ENCODE measurements around the gene MOCS1. TPM values are rescaled to one million over a fixed set of nuclear protein-coding genes. Genes with fewer than 3 reads are reported as not detected.

MOCS1 gene
- total RNA-seq, 1 donor from 2014 or later = 9.9 TPM

DNA sequence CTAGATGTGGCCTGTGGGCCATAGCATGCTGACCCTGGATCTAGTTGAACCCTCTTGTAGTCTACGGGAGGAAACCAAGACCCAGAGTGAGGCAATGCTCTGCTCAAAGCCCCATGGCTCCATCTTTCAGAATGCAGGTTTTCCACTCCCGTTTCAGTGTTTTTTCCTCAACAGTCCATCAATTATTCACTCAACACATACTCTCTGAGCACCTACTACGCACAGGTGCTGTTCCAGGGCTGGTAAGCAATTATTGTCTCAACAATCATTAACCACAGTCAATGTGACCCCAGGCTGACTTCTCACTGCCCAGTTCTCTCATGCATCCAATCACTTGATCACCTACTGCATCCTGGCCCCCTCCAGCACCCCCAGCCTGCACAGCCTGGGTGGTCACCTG is 20.0 kb downstream of the MOCS1 start:
- Mint-ChIP-seq H3K4me3 (ENCODE audit: unreplicated experiment) (no peak overlapping the region), H3K27ac (ENCODE audit: unreplicated experiment) (no peak overlapping the region), H3K27me3 (ENCODE audit: unreplicated experiment) (no peaks in the 10 kb centered on the region), H3K4me1 (ENCODE audit: low read depth, unreplicated experiment) (no peaks in the 10 kb centered on the region), H3K36me3 (ENCODE audit: unreplicated experiment) (no peaks in the 10 kb centered on the region), H3K9me3 (ENCODE audit: unreplicated experiment) (no peaks in the 10 kb centered on the region)
- DNase-seq = no peak
- TF ChIP-seq, protein P1, sequence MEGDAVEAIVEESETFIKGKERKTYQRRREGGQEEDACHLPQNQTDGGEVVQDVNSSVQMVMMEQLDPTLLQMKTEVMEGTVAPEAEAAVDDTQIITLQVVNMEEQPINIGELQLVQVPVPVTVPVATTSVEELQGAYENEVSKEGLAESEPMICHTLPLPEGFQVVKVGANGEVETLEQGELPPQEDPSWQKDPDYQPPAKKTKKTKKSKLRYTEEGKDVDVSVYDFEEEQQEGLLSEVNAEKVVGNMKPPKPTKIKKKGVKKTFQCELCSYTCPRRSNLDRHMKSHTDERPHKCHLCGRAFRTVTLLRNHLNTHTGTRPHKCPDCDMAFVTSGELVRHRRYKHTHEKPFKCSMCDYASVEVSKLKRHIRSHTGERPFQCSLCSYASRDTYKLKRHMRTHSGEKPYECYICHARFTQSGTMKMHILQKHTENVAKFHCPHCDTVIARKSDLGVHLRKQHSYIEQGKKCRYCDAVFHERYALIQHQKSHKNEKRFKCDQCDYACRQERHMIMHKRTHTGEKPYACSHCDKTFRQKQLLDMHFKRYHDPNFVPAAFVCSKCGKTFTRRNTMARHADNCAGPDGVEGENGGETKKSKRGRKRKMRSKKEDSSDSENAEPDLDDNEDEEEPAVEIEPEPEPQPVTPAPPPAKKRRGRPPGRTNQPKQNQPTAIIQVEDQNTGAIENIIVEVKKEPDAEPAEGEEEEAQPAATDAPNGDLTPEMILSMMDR (IDR thresholded peaks at IDR 0.05; ENCODE audit: partially characterized antibody, unreplicated experiment) = no peak

DNA sequence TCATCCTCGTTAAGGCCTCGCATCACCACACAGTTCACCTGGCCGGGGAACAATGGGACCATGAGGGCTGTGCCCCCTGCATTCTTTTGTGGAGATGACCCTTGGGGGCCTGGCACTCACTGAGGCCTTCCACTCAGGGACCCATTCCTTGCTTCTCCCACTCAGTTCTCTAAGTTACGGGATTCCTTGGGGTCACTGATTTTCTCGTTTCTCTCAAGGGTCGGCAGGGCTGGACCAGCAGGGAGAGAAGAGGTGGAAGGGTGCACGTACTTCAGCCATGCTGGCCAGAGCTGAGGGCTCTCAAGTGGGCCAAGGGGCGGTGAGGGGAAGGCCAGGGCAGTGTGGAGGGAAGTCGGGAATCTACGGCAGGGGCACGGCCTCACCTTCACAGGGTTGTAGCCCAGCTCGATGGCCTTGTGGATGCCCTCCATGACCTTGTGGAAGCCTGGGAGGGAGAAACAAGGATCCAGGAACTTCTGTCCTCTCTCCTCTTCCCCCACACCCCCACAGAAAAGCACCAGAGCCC is 20.8 kb downstream of the MOCS1 start:
- no peak for DNase-seq
- Mint-ChIP-seq H3K9me3 (ENCODE audit: unreplicated experiment) (no peaks in the 10 kb centered on the region), H3K36me3 (ENCODE audit: unreplicated experiment) (no peaks in the 10 kb centered on the region), H3K27ac (ENCODE audit: unreplicated experiment) (no peak overlapping the region), H3K27me3 (ENCODE audit: unreplicated experiment) (no peaks in the 10 kb centered on the region), H3K4me1 (ENCODE audit: low read depth, unreplicated experiment) (no peaks in the 10 kb centered on the region), H3K4me3 (ENCODE audit: unreplicated experiment) (no peak overlapping the region)
- TF ChIP-seq, protein P1 (IDR thresholded peaks at IDR 0.05; ENCODE audit: partially characterized antibody, unreplicated experiment) = no peak

DNA sequence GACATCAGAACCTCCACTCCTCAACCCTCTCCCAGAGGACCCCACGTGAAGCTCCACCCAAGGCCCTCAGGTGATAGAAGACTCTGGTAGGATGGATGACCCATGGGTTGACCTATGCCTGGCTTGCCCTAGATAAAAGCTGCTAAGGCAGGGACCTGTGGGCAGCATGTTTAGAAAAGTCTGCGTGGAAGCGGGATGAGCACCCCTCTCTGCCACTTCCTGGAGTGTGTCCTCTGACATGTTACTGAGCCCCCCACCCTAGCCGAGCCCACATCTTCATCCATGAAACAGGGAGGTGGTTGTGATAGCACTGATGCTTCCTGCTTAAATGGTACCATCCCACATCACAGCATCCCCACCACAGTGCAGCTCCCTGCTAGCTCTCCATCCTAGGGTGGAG is 21.8 kb downstream of the MOCS1 start:
- TF ChIP-seq, protein P1 (IDR thresholded peaks at IDR 0.05; ENCODE audit: partially characterized antibody, unreplicated experiment) = no peak
- H3K27ac Mint-ChIP-seq (ENCODE audit: unreplicated experiment) = no peak overlapping the region
- no peaks in the 10 kb centered on the region for H3K36me3 Mint-ChIP-seq (ENCODE audit: unreplicated experiment)

DNA sequence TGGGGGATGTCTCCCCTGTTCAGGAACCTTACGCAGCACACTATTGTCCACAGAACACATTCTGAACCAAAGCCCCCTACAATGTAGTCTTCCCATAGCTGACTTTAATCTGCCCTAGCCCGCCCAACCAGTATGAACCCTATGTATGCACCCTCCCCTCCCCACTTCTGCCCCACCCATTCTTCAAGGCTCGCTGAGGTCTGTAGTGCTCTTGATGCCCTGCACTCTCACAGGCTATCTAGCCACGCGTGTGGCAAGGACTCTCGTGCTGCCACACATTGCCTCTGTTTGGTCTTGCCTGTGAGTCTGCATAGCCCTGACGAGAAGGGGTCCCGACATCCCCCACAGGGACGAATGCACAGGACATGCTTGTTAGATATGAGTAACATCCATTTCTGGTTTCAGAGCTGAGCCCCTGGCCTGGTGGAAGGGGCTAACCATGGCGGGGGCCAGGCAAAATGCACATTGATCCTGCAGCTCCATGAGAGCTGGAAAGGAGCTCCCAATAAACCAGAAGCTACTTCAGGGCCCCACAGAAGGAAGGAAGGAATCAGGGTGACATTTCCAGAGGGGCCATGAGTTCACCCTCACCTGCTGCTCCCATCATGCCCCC is 22.6 kb downstream of the MOCS1 start:
- Mint-ChIP-seq H3K9me3 (ENCODE audit: unreplicated experiment) (no peaks in the 10 kb centered on the region), H3K27ac (ENCODE audit: unreplicated experiment) (no peak overlapping the region), H3K4me3 (ENCODE audit: unreplicated experiment) (no peak overlapping the region), H3K27me3 (ENCODE audit: unreplicated experiment) (no peaks in the 10 kb centered on the region), H3K36me3 (ENCODE audit: unreplicated experiment) (no peaks in the 10 kb centered on the region), H3K4me1 (ENCODE audit: low read depth, unreplicated experiment) (no peaks in the 10 kb centered on the region)
- TF ChIP-seq, protein P1 (IDR thresholded peaks at IDR 0.05; ENCODE audit: partially characterized antibody, unreplicated experiment) = no peak
- DNase-seq = no peak

More for the DNA sequence above, 21.8 kb downstream of the MOCS1 start:
- Mint-ChIP-seq H3K4me1 (ENCODE audit: low read depth, unreplicated experiment) (no peaks in the 10 kb centered on the region), H3K4me3 (ENCODE audit: unreplicated experiment) (no peak overlapping the region), H3K9me3 (ENCODE audit: unreplicated experiment) (no peaks in the 10 kb centered on the region), H3K27me3 (ENCODE audit: unreplicated experiment) (no peaks in the 10 kb centered on the region)
- no peak for DNase-seq

DNA sequence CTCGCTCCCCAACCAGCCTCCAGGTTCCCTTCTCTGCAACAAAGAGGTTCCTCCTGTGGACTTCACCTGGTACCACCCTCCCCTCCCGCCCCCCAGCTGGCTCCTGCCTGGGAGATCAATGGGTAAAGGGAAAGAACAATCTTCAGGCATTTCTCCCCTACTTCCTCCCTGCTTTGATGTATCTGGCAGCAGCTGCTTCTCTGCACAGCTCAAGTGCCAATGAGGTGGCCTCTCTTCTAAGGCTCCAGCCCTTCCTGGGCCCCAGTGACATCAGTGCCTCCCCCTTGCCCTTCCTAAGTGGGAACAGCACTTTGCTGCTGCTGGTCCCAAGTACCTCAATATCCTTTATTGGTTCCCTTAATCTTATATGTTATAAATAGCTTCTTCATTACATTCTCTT is 23.5 kb downstream of the MOCS1 start:
- H3K27ac Mint-ChIP-seq (ENCODE audit: unreplicated experiment) = no peak overlapping the region
- no peaks in the 10 kb centered on the region for H3K4me1 Mint-ChIP-seq (ENCODE audit: low read depth, unreplicated experiment)
- DNase-seq = no peak
- TF ChIP-seq, protein P1 (IDR thresholded peaks at IDR 0.05; ENCODE audit: partially characterized antibody, unreplicated experiment) = no peak
- no peaks in the 10 kb centered on the region for H3K36me3 Mint-ChIP-seq (ENCODE audit: unreplicated experiment)
- H3K9me3 Mint-ChIP-seq (ENCODE audit: unreplicated experiment) = no peaks in the 10 kb centered on the region
- H3K27me3 Mint-ChIP-seq (ENCODE audit: unreplicated experiment) = no peaks in the 10 kb centered on the region
- no peak overlapping the region for H3K4me3 Mint-ChIP-seq (ENCODE audit: unreplicated experiment)
